Measurements from ENCODE around the gene PLXDC2.

GRCh38 chr10:19946791-19947190, 130.6 kb downstream of the PLXDC2 start:
- no peak for TF ChIP-seq CTCF (IDR thresholded peaks at IDR 0.05; ENCODE audit: borderline replicate concordance, extremely low read depth, low read length, poor library complexity, severe bottlenecking)
- TF ChIP-seq EZH2 (IDR thresholded peaks at IDR 0.05; ENCODE audit: borderline replicate concordance, low read depth, low read length, severe bottlenecking), result no peak

All from DND-41 (cell line).